Femur (tissue), 1 donor: Measurements from ENCODE around the gene OLFML1.

Experiments
- DNase-seq: peaks from one replicate; pipeline ENCODE4 v3.0.0-alpha.2; 2017

Gene OLFML1

GRCh38 chr11:7485186-7486097 lies at the start of gene OLFML1:
Gene OLFML1, plus strand, starts transcription at chr11:7485506. Its CDS starts 370 bp downstream, at chr11:7485876.
- peak; percentile 74 for DNase-seq

GRCh38 chr11:7436146-7436545 lies 49.2 kb upstream of the OLFML1 start:
- DNase-seq, result no peak

- no peak for DNase-seq
These were observed 48.6 kb upstream of the OLFML1 start for GRCh38 chr11:7436657-7437056.

- DNase-seq, result no peak
These were observed 47.6 kb upstream of the OLFML1 start for GRCh38 chr11:7437696-7438095.

- DNase-seq, result no peak
These were observed 45.5 kb upstream of the OLFML1 start for GRCh38 chr11:7439746-7440320.

- DNase-seq, result peak; percentile 74
These were observed 42.6 kb upstream of the OLFML1 start for GRCh38 chr11:7442588-7443215.

GRCh38 chr11:7444091-7444981 lies 41.0 kb upstream of the OLFML1 start:
- DNase-seq, result peak; percentile 44

- DNase-seq, result no peak
These were observed 39.7 kb upstream of the OLFML1 start for GRCh38 chr11:7445564-7445963.

GRCh38 chr11:7448201-7448600 lies 37.1 kb upstream of the OLFML1 start:
- no peak for DNase-seq

GRCh38 chr11:7449211-7449840 lies 36.0 kb upstream of the OLFML1 start:
- DNase-seq, result no peak

GRCh38 chr11:7449841-7450214 lies 35.5 kb upstream of the OLFML1 start:
- DNase-seq, result no peak

GRCh38 chr11:7450836-7451235 lies 34.5 kb upstream of the OLFML1 start:
- DNase-seq, result no peak

GRCh38 chr11:7451520-7451919 lies 33.8 kb upstream of the OLFML1 start:
- no peak for DNase-seq

GRCh38 chr11:7451952-7452494 lies 33.3 kb upstream of the OLFML1 start:
- DNase-seq, result no peak

- no peak for DNase-seq
These were observed 30.5 kb upstream of the OLFML1 start for GRCh38 chr11:7454854-7455253.

GRCh38 chr11:7457211-7457610 lies 28.1 kb upstream of the OLFML1 start:
- no peak for DNase-seq

- no peak for DNase-seq
These were observed 22.6 kb upstream of the OLFML1 start for GRCh38 chr11:7462706-7463105.

GRCh38 chr11:7467652-7468051 lies 17.7 kb upstream of the OLFML1 start:
- no peak for DNase-seq

- DNase-seq, result no peak
These were observed 15.9 kb upstream of the OLFML1 start for GRCh38 chr11:7469351-7469865.

GRCh38 chr11:7471071-7471470 lies 14.2 kb upstream of the OLFML1 start:
- DNase-seq, result no peak

GRCh38 chr11:7473717-7474116 lies 11.6 kb upstream of the OLFML1 start:
- no peak for DNase-seq

- DNase-seq, result no peak
These were observed 5.2 kb upstream of the OLFML1 start for GRCh38 chr11:7480113-7480512.
